ENCODE results near the gene HIPK4.
"Not testable (repeated sequence)": the region's sequence is repeated elsewhere in the genome, so short reads cannot be mapped to it uniquely, and the experiment has no call there.

Gene HIPK4

GRCh38 chr19:40390084-40390742, at the start of gene HIPK4:
Gene HIPK4 (minus strand): TSS chr19:40390181. CDS start chr19:40389902, 279 bp downstream.
- H3K4me3 ChIP-seq (ENCODE audit: low read depth, low read length) = no peak within 1 kb of the TSS
- TF ChIP-seq MAX (IDR thresholded peaks at IDR 0.05; ENCODE audit: low read depth, low read length) (no peak), CTCF (IDR thresholded peaks at IDR 0.05; ENCODE audit: low read depth, low read length) (no peak), MYC (IDR thresholded peaks at IDR 0.05; ENCODE audit: low read depth, low read length) (no peak), POLR2A (IDR thresholded peaks at IDR 0.05; ENCODE audit: extremely low read depth, insufficient read length) (no peak)

GRCh38 chr19:40438284-40438683, 48.3 kb upstream of the HIPK4 start:
- TF ChIP-seq MAX (IDR thresholded peaks at IDR 0.05; ENCODE audit: low read depth, low read length) = no peak
- no peak for TF ChIP-seq MYC (IDR thresholded peaks at IDR 0.05; ENCODE audit: low read depth, low read length)
- no peak for TF ChIP-seq CTCF (IDR thresholded peaks at IDR 0.05; ENCODE audit: low read depth, low read length)
- no peak for TF ChIP-seq POLR2A (IDR thresholded peaks at IDR 0.05; ENCODE audit: extremely low read depth, insufficient read length)
- DNase-seq (ENCODE audit: low read depth) = no peak
- no peak overlapping the region for H3K4me3 ChIP-seq (ENCODE audit: low read depth, low read length)

More at GRCh38 chr19:40390084-40390742, at the start of gene HIPK4:
- no peak for DNase-seq (ENCODE audit: low read depth)

GRCh38 chr19:40433391-40434216, 43.6 kb upstream of the HIPK4 start:
- peak; percentile 79 for DNase-seq (ENCODE audit: low read depth)
- TF ChIP-seq POLR2A (IDR thresholded peaks at IDR 0.05; ENCODE audit: extremely low read depth, insufficient read length) (peak; percentile 22), MAX (IDR thresholded peaks at IDR 0.05; ENCODE audit: low read depth, low read length) (no peak)
- peak overlapping the region; percentile 34 for H3K4me3 ChIP-seq (ENCODE audit: low read depth, low read length)

- not testable (repeated sequence) for DNase-seq (ENCODE audit: low read depth); H3K4me3 ChIP-seq (ENCODE audit: low read depth, low read length)
Measured at GRCh38 chr19:40432760-40433159, 42.8 kb upstream of the HIPK4 start.

GRCh38 chr19:40431698-40432097, 41.7 kb upstream of the HIPK4 start:
- no peak for DNase-seq (ENCODE audit: low read depth)
- TF ChIP-seq CTCF (IDR thresholded peaks at IDR 0.05; ENCODE audit: low read depth, low read length) (no peak), MAX (IDR thresholded peaks at IDR 0.05; ENCODE audit: low read depth, low read length) (no peak), MYC (IDR thresholded peaks at IDR 0.05; ENCODE audit: low read depth, low read length) (no peak), POLR2A (IDR thresholded peaks at IDR 0.05; ENCODE audit: extremely low read depth, insufficient read length) (no peak)
- no peak overlapping the region for H3K4me3 ChIP-seq (ENCODE audit: low read depth, low read length)

GRCh38 chr19:40430242-40430641, 40.3 kb upstream of the HIPK4 start:
- DNase-seq (ENCODE audit: low read depth); H3K4me3 ChIP-seq (ENCODE audit: low read depth, low read length): not testable (repeated sequence)

GRCh38 chr19:40428197-40428596, 38.2 kb upstream of the HIPK4 start:
- H3K4me3 ChIP-seq (ENCODE audit: low read depth, low read length); DNase-seq (ENCODE audit: low read depth): not testable (repeated sequence)
